Astrocyte of the cerebellum (primary cell): ENCODE measurements around the gene AMPH.

ENCODE experiments used
- DNase-seq: peaks from one replicate; pipeline ENCODE4 v3.0.0-alpha.2; 2011; ENCODE audit warnings: low read depth
- H3K4me3 ChIP-seq: 2 replicates; pipeline ENCODE4 v1.5.1; 2011; ENCODE audit warnings: mild to moderate bottlenecking, low read depth, low read length, moderate library complexity
- in situ Hi-C: cut with HindIII; loops from 2 replicates; pipeline ENCODE4 v1.10.0; 2017; ENCODE audit warnings: low sequenced_read_pairs
- TF ChIP-seq, protein P1 (sequence below): IDR thresholded peaks from 2 replicates; pipeline ENCODE4 v1.5.1; 2012; ENCODE audit warnings: low read length, low read depth, moderate library complexity, mild to moderate bottlenecking; ENCODE audit errors: missing control alignments

The AMPH gene

DNA sequence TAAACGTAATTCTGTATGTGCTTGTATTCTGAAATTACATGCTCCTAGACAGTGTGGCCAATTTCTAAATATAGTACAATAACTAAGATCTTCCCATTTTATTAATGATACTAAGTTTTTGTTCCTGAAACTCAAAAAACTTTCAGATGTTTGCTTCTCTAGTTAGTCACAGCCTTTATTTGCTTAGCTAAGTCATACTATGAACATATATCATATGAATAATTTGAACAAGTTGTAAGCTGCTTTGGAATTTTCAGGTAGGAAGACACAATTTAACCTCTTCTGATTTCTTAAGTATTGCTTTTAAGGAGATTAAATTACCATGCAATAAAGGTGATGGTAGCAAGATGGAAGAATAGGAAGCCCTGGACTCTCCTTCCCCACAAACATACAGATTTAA lies 148.7 kb downstream of the AMPH start:
- DNase-seq = no peak
- no peak overlapping the region for H3K4me3 ChIP-seq
- TF ChIP-seq, protein P1, sequence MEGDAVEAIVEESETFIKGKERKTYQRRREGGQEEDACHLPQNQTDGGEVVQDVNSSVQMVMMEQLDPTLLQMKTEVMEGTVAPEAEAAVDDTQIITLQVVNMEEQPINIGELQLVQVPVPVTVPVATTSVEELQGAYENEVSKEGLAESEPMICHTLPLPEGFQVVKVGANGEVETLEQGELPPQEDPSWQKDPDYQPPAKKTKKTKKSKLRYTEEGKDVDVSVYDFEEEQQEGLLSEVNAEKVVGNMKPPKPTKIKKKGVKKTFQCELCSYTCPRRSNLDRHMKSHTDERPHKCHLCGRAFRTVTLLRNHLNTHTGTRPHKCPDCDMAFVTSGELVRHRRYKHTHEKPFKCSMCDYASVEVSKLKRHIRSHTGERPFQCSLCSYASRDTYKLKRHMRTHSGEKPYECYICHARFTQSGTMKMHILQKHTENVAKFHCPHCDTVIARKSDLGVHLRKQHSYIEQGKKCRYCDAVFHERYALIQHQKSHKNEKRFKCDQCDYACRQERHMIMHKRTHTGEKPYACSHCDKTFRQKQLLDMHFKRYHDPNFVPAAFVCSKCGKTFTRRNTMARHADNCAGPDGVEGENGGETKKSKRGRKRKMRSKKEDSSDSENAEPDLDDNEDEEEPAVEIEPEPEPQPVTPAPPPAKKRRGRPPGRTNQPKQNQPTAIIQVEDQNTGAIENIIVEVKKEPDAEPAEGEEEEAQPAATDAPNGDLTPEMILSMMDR = no peak
- in situ Hi-C loops = no loop called here

DNA sequence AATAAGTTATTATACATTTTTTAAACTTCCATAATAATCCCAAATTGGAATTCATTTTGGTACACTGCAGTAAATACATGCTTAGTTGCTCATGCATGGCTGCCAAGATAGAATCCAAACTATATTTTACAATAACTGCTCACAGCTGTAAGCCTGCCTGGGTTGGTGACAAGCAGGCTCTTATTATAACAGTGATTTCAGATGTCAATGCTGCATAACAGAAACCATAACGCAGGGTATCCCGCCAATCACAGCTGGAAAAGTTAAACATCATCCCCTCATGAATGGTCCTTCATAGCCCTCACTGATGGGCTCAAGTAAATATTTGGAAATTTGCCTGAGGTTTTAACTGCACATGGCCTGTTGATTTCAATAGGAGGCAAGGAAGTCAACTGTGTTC lies 149.8 kb downstream of the AMPH start:
- TF ChIP-seq, protein P1 = no peak
- in situ Hi-C loops = no loop called here
- DNase-seq = no peak
- H3K4me3 ChIP-seq = no peak overlapping the region

DNA sequence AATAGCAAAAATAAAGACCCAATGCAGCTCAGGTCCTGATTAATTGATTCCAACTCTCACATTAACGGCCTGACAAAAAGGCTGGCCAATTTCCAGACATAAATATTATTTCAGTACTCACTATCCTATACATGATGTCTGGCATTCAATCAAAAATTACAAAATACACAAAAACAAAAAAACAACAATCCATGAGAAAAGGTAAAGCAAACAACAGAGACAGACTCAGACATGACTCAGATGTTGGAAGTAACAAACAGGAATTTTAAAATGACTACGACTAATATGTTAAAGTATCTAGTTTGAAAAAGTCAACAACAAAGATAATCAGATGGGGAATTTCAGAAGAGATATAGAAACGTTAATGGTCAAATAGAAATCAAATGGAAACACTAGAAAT lies 152.8 kb downstream of the AMPH start:
- in situ Hi-C loops = no loop called here
- H3K4me3 ChIP-seq = no peak overlapping the region
- TF ChIP-seq, protein P1 = no peak
- no peak for DNase-seq

- DNase-seq = no peak
Observed at GRCh38 chr7:38477333-38477732, 153.8 kb downstream of the AMPH start.

GRCh38 chr7:38476764-38477163 lies 154.4 kb downstream of the AMPH start:
- TF ChIP-seq, protein P1 = no peak
- H3K4me3 ChIP-seq = no peak overlapping the region
- in situ Hi-C loops = no loop called here
- no peak for DNase-seq

More at GRCh38 chr7:38477333-38477732, 153.8 kb downstream of the AMPH start:
- in situ Hi-C loops = no loop called here
- TF ChIP-seq, protein P1 = no peak
- no peak overlapping the region for H3K4me3 ChIP-seq

DNA sequence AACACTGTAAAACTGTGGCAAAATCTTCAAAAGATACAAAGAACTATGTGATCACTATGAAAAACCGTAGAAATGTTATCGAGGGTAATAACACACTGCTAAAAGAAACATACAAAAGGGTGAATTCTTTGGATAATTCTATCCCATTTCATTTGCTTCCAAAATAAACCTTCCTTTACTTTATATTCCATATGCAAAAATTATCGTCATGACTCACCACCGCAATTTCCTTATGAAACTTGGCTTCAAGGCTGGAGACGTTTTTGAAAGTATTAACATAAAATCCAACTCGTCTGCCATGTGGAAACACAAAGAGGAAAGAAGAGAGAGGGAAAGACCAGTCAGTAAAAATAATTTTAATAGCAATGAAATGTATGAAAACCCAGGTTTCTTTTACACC lies 165.2 kb downstream of the AMPH start:
- H3K4me3 ChIP-seq = no peak overlapping the region
- in situ Hi-C loops = no loop called here
- TF ChIP-seq, protein P1 = no peak
- peak; percentile 31 for DNase-seq
